ENCODE results near the gene CMA1.
"Not testable (repeated sequence)": the region's sequence is repeated elsewhere in the genome, so short reads cannot be mapped to it uniquely, and the experiment has no call there.

CMA1 gene

DNA sequence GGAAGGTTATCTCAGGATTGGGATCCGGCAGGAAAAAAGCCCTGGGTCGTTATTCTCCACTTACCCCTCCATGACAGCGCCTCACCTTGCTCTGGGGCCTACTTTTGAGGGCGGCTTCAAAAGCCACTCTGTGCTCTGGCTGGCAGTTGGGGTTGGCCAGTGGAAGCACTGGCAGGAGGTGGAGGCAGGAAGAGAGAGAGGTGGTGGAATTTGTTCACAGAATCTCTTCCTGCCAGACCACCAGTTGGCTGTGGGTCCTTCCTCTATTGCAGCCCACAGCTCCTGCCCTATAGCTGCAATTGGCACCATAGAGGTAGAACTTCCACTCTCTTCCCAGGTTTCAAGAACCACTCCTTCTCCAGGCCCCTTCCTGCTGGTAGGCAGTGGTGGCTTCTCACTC lies 32.8 kb downstream of the CMA1 start:
- no peak for DNase-seq
- in situ Hi-C loops (cut with MboI; ENCODE audit: low pct_unique_long_range_greater_than_20kb, low sequenced_read_pairs) = no loop called here

- in situ Hi-C loops (cut with MboI; ENCODE audit: low pct_unique_long_range_greater_than_20kb, low sequenced_read_pairs) = no loop called here
- DNase-seq = no peak
These were observed 34.9 kb downstream of the CMA1 start for GRCh38 chr14:24473211-24473610.

DNA sequence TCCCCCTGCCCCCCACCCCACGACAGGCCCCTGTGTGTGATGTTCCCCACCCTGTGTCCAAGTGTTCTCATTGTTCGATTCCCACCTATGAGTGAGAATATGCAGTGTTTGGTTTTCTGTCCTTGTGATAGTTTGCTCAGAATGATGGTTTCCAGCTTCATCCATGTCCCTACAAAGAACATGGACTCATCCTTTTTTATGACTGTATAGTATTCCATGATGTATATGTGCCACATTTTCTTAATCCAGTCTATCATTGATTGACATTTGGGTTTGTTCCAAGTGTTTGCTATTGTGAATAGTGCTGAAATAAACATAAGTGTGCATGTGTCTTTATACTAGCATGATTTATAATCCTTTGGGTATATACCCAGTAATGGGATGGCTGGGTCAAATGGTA lies 37.6 kb downstream of the CMA1 start:
- DNase-seq; in situ Hi-C loops (cut with MboI; ENCODE audit: low pct_unique_long_range_greater_than_20kb, low sequenced_read_pairs): not testable (repeated sequence)

DNA sequence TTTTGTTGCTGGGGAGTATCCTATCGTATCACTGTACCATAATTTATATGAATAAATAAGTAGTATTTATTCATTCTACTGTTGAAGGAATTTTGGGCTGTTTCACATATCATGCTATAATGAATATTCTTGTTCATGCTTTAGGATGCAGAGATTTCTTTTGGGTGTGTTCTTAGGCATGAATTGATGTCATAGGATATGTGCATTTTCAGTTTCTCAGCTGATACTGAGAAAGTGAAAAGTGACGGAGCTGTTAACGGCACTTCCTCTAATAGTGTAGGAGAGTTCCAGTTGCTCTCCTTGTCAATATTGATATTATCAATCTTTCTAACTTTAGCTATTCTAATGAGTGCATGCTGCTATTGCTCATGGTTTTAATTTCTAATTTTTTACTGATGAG lies 42.3 kb downstream of the CMA1 start:
- in situ Hi-C loops (cut with MboI; ENCODE audit: low pct_unique_long_range_greater_than_20kb, low sequenced_read_pairs) = no loop called here

GRCh38 chr14:24465368-24465767 lies 42.7 kb downstream of the CMA1 start:
- in situ Hi-C loops (cut with MboI; ENCODE audit: low pct_unique_long_range_greater_than_20kb, low sequenced_read_pairs) = no loop called here
- no peak for DNase-seq

More for the DNA sequence above, 42.3 kb downstream of the CMA1 start:
- no peak for DNase-seq

DNA sequence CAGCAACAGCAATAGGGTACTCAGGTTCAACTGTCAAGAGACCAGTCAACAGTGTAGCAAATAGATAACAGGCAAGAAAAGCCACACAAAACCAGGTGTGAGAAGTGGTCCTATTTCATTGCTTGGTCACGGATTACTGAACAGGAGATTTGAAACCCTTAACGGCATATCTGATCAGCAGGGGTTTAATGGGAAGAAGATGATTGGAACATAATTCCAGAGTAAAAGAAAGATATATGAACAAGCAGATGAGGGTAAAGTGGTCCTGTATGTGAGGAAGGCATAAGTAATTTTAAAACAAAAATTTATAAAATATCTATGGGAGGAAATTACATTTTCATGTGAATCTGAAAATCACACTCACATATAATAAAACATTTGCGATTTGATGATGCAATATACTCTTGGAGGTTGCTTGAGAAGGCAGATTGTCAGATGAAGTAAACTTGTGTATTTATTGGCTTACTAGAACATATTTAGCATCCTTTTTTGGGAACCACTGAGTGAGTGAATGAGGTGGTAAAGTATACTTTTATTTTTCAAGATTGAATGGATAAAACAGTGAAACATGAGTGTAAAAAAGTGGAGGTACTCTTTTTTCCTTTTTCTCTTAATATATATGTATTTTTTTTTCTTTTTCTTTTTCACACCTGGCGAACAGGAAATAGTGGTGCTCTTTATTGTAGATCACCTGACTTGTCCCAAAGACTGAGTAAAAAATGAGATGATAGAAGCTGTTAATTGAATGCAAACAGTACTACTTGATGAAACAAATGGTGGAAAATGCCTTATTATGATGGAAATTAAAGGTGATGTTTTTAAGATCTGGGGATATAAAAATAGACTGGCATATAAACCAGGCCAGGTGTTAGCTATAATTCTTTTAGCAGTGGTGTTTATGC lies 43.9 kb downstream of the CMA1 start:
- DNase-seq = no peak
- in situ Hi-C loops (cut with MboI; ENCODE audit: low pct_unique_long_range_greater_than_20kb, low sequenced_read_pairs) = no loop called here

DNA sequence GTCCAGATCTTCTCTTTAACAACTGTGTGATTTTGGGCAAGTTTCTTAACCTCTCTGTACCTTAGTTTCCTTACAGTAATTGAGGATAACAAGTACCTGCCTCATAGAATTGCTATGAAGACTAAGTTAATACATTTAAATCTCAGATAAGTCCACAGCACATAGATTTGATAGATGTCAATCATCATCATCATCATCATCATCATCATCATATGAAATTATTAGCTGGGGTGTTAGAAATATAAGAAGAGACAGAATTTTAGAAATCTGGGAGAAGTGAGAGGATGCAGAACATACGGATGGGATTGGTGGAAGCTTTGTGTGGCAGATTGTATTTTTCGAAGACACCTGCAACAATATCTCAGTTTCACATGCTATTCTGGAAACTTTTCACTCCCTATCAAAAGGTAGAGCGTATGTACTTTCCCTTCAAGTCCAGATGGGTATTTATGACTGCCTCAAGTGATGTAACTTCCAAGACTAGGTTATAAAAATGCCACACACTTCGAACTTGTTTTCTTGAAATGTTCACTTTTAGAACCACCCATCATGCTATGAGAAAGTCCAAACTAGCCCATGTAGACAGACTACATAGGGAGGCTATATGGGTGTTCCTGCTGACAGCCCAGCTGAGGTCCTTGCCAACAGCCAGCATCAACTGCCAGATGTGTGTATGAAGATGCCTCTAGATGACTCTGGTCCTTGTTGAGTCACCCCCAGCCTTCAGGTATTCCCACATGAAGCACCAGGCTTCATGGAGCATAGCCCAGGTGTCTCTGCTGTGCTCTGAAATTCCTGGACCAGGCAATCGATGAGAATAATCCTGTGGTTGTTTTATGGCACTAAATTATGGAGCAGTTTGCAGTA lies 44.8 kb downstream of the CMA1 start:
- in situ Hi-C loops (cut with MboI; ENCODE audit: low pct_unique_long_range_greater_than_20kb, low sequenced_read_pairs) = no loop called here
- DNase-seq = no peak

GRCh38 chr14:24461336-24461735 lies 46.7 kb downstream of the CMA1 start:
- in situ Hi-C loops (cut with MboI; ENCODE audit: low pct_unique_long_range_greater_than_20kb, low sequenced_read_pairs) = no loop called here
- no peak for DNase-seq

- DNase-seq = no peak
- in situ Hi-C loops (cut with MboI; ENCODE audit: low pct_unique_long_range_greater_than_20kb, low sequenced_read_pairs) = no loop called here
These were observed 48.7 kb downstream of the CMA1 start for GRCh38 chr14:24459331-24459730.

- in situ Hi-C loops (cut with MboI; ENCODE audit: low pct_unique_long_range_greater_than_20kb, low sequenced_read_pairs) = no loop called here
These were observed 49.3 kb downstream of the CMA1 start for GRCh38 chr14:24458736-24459135.

DNA sequence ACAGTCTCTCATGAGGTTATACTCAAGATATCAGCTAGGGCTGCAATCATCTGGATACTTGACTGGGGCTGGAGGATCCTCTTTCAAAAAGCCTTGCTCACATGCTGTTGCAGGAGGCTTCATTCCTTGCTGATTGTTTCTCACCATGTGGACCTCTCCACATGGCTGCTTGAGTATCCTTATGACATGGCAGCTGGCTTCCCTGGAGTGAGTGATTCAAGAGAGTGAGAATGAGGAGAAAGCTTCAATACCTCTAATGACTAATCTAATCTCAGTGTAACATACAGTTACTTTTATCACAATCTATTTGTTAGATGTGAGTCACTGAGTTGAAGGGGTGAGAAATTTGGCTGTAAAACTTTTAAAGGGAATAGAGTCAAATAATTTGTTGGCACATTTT lies 51.1 kb downstream of the CMA1 start:
- in situ Hi-C loops (cut with MboI; ENCODE audit: low pct_unique_long_range_greater_than_20kb, low sequenced_read_pairs) = no loop called here

More at GRCh38 chr14:24458736-24459135, 49.3 kb downstream of the CMA1 start:
- DNase-seq = no peak

More for the DNA sequence above, 51.1 kb downstream of the CMA1 start:
- no peak for DNase-seq
